Measurements from ENCODE around the gene S1PR1. TPM values are rescaled to one million over a fixed set of nuclear protein-coding genes. Genes with fewer than 3 reads are reported as not detected.

Gene S1PR1
- total RNA-seq, 1 experiment from 2014 or later: 0.68 TPM

DNA sequence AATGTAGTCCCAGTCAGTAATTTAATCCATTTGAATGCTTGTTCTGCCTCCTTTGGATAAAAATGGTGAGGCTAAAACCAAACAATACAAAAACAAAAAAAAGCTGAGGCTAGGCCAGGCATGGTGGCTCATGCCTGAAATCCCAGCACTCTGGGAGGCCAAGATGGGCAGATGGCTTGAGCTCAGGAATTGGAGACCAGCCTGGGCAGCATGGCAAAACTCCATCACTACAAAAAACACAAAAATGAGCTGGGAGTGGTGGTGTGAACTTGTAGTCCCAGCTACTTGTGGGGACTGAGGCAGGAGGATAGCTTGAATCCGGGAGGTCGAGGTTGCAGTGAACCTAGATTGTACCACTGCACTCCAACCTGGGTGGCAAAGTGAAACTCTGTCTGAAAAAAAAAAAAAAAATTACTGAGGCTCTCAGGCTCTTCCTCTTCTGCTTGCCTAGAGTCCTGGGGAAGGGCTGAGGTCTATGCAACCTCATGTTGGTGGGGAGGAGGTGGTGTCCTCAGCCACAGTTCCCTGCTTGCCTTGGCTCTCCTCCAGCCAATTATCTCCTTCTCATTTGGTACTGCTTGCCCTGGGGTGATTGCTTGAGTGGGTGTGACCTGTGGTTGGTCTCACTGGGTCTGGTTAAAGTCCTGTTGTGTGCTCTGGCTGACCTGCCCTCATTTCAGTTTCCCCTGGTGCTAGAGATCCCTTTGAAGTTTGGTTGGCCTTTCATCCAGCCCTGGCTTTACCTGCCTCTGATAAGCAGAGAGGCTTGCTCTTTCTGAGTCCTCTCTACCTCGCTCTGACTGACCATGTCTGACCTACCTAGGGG is 20.9 kb downstream of the S1PR1 start:
- Histone ChIP-seq H3F3A (ENCODE audit: insufficient read depth, low read depth) (peaks cover 21% of the 10 kb centered on the region; the same call in 1 of the 2 replicates), H3K36me3 (ENCODE audit: low read depth) (no peaks in the 10 kb centered on the region), H4K20me1 (ENCODE audit: insufficient read depth) (no peaks in the 10 kb centered on the region), H3K27ac (peak overlapping the region; percentile 84), H3K9me2 (ENCODE audit: insufficient read depth) (no peaks in the 10 kb centered on the region), H3K4me2 (peak overlapping the region; percentile 62), H3K9me3 (ENCODE audit: insufficient read depth, low read depth) (no peaks in the 10 kb centered on the region), H3K4me1 (replicated peaks; ENCODE audit: insufficient read depth) (peaks cover 58% of the 10 kb centered on the region), H3K27me3 (ENCODE audit: insufficient read depth, low read depth) (no peaks in the 10 kb centered on the region), H3K79me2 (ENCODE audit: low read depth) (no peaks in the 10 kb centered on the region), H3K4me3 (no peak overlapping the region), H2AFZ (no peak overlapping the region)
- CTCF ChIA-PET: interaction anchor here (0.6 to 0.7 kb wide), 2 partner anchors 10 to 903 kb away, joined by 6 to 18 read pairs; no protein-coding TSS in a partner anchor
- peak; percentile 72 to 76 for DNase-seq
- POLR2A ChIA-PET (ENCODE audit: unreplicated experiment): no interaction called here
- TF ChIP-seq, protein P1, sequence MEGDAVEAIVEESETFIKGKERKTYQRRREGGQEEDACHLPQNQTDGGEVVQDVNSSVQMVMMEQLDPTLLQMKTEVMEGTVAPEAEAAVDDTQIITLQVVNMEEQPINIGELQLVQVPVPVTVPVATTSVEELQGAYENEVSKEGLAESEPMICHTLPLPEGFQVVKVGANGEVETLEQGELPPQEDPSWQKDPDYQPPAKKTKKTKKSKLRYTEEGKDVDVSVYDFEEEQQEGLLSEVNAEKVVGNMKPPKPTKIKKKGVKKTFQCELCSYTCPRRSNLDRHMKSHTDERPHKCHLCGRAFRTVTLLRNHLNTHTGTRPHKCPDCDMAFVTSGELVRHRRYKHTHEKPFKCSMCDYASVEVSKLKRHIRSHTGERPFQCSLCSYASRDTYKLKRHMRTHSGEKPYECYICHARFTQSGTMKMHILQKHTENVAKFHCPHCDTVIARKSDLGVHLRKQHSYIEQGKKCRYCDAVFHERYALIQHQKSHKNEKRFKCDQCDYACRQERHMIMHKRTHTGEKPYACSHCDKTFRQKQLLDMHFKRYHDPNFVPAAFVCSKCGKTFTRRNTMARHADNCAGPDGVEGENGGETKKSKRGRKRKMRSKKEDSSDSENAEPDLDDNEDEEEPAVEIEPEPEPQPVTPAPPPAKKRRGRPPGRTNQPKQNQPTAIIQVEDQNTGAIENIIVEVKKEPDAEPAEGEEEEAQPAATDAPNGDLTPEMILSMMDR (conservative IDR thresholded peaks at IDR 0.05): no peak
- no peak for TF ChIP-seq EZH2 (IDR thresholded peaks at IDR 0.05; ENCODE audit: low read depth)
- intact Hi-C loops (cut with micrococcal nuclease; ENCODE audit: unreplicated experiment): no loop called here
- no TSS peak for BruUV-seq (replicated peaks)

DNA sequence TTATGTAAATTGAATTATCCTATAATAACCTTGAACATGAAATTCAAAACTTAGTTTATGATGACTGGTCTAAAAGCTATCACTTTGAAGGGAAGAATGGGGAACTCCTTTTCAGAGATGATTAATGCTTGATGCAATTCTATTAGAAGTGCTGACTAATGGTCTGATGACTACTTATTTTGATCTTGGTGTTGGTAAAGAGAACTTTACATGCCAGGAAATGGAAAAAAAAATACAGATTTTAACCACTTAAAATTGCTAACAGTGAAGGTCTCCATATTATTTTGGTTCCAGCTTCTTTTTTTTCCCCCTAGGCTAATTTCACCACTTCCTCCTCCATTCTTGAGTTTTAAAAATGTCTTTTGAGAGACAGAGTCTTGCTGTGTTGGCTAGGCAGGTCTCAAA is 22.9 kb downstream of the S1PR1 start:
- Histone ChIP-seq H2AFZ (no peak overlapping the region), H3K27ac (peak overlapping the region; percentile 84), H3F3A (ENCODE audit: insufficient read depth, low read depth) (peaks cover 17% of the 10 kb centered on the region; the same call in 1 of the 2 replicates), H3K27me3 (ENCODE audit: insufficient read depth, low read depth) (no peaks in the 10 kb centered on the region), H3K36me3 (ENCODE audit: low read depth) (no peaks in the 10 kb centered on the region), H3K9me2 (ENCODE audit: insufficient read depth) (no peaks in the 10 kb centered on the region), H3K9me3 (ENCODE audit: insufficient read depth, low read depth) (no peaks in the 10 kb centered on the region), H3K4me2 (peak overlapping the region; percentile 62), H3K4me3 (no peak overlapping the region), H3K4me1 (replicated peaks; ENCODE audit: insufficient read depth) (peaks cover 65% of the 10 kb centered on the region), H4K20me1 (ENCODE audit: insufficient read depth) (no peaks in the 10 kb centered on the region), H3K79me2 (ENCODE audit: low read depth) (no peaks in the 10 kb centered on the region)
- POLR2A ChIA-PET (ENCODE audit: unreplicated experiment): interaction anchor here (0.7 to 0.9 kb wide), 2 partner anchors 28 to 1290 kb away, joined by 3 read pairs; no protein-coding TSS in a partner anchor
- TF ChIP-seq EZH2 (IDR thresholded peaks at IDR 0.05; ENCODE audit: low read depth): no peak
- TF ChIP-seq, protein P1 (conservative IDR thresholded peaks at IDR 0.05): no peak
- CTCF ChIA-PET: no interaction called here
- DNase-seq: peak in 1 of 2 experiments; percentile 91
- intact Hi-C loops (cut with micrococcal nuclease; ENCODE audit: unreplicated experiment): no loop called here
- no TSS peak for BruUV-seq (replicated peaks)

DNA sequence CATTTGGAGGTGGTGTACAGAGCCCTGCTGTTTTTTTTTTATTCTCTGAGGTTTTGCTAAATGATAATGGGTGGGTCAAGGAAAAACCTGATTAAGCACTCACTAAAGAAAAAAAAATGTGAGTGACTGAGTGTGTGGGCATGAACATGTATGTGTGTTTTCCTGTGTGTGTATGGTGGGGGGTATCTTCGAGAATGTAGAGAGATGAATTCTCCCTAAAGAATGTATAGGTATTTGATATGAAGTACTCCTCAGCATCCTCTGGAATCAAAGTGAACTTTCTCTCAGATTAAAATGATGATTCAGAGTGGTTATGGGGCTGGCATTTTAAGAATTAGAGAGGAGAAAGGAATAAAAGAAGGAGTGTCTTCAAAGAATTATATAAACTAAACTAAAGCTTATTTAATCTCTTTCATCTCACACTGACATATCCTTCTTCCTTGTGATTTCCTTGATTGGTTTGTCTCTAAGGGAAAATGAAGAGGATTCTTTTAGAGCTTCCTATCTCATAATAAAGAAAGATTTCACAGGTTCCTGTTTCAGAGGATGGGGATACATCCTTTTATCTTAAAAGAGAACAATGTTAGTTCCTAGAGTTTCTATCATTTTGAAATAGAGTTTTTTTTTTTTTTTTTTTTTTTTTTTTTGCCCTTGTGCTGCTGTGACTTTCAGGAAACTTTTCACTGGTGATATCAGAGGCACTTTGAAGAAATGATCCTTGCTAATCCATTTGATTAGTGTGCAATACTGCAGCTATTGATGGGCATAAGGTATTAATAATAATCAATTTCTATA is 23.9 kb downstream of the S1PR1 start:
- Histone ChIP-seq H3K4me1 (replicated peaks; ENCODE audit: insufficient read depth) (peaks cover 72% of the 10 kb centered on the region), H3K9me3 (ENCODE audit: insufficient read depth, low read depth) (no peaks in the 10 kb centered on the region), H3K4me2 (peak overlapping the region; percentile 62), H2AFZ (peak overlapping the region; percentile 2; the same call in 1 of the 2 replicates), H3K27ac (peak overlapping the region; percentile 84), H3K36me3 (ENCODE audit: low read depth) (no peaks in the 10 kb centered on the region), H3F3A (ENCODE audit: insufficient read depth, low read depth) (peaks cover 17% of the 10 kb centered on the region; the same call in 1 of the 2 replicates), H3K4me3 (no peak overlapping the region), H3K79me2 (ENCODE audit: low read depth) (no peaks in the 10 kb centered on the region), H3K27me3 (ENCODE audit: insufficient read depth, low read depth) (no peaks in the 10 kb centered on the region), H4K20me1 (ENCODE audit: insufficient read depth) (no peaks in the 10 kb centered on the region), H3K9me2 (ENCODE audit: insufficient read depth) (no peaks in the 10 kb centered on the region)
- peak in 1 of 2 experiments; percentile 43 for DNase-seq
- CTCF ChIA-PET: interaction anchor here (0.6 kb wide), 1 partner anchor 312 kb away, joined by 3 read pairs; no protein-coding TSS in a partner anchor
- TF ChIP-seq, protein P1 (conservative IDR thresholded peaks at IDR 0.05): no peak
- no peak for TF ChIP-seq EZH2 (IDR thresholded peaks at IDR 0.05; ENCODE audit: low read depth)
- intact Hi-C loops (cut with micrococcal nuclease; ENCODE audit: unreplicated experiment): no loop called here
- no TSS peak for BruUV-seq (replicated peaks)
- POLR2A ChIA-PET (ENCODE audit: unreplicated experiment): no interaction called here

All from PC-9 (cell line).